A549 (cell line): ENCODE data around the gene FREM1.

ENCODE experiments used
- ATOH8 ChIP-seq: fragments of 250-450 bp; sonication (Bioruptor Pico); IDR thresholded peaks from 2 replicates; pipeline ENCODE4 v1.5.0; 2020; ENCODE audit warnings: low read depth, mild to moderate bottlenecking, moderate library complexity
- CBX2 ChIP-seq: fragments of 200-600 bp; sonication (generic); IDR thresholded peaks from 2 replicates; pipeline ENCODE4 v1.6.1; 2016; ENCODE audit warnings: low read depth, mild to moderate bottlenecking, borderline replicate concordance
- CHD4 ChIP-seq: fragments of 200-600 bp; sonication (generic); IDR thresholded peaks from 2 replicates; pipeline ENCODE4 v1.6.1; 2016; ENCODE audit warnings: antibody characterized with exemption, mild to moderate bottlenecking, borderline replicate concordance
- HOXA7 ChIP-seq: fragments of 250-450 bp; sonication (Bioruptor Pico); IDR thresholded peaks from 2 replicates; pipeline ENCODE4 v1.5.0; 2020; ENCODE audit warnings: mild to moderate bottlenecking, moderate library complexity
- JUNB ChIP-seq: fragments of >200 bp; sonication (Bioruptor Twin); formaldehyde crosslinking; IDR thresholded peaks from 2 replicates; pipeline ENCODE4 v1.6.1; 2016
- NR3C1 ChIP-seq: fragments of >200 bp; sonication (Bioruptor Twin); formaldehyde crosslinking; IDR thresholded peaks from 3 replicates; pipeline ENCODE4 v1.6.1; 2017
- POLR2A ChIP-seq: IDR thresholded peaks from 2 replicates; pipeline ENCODE4 v1.6.1; 2012; ENCODE audit warnings: mild to moderate bottlenecking, low read length
- RCOR1 ChIP-seq: fragments of 150-350 bp; IDR thresholded peaks from 2 replicates; pipeline ENCODE4 v1.6.1; 2014; ENCODE audit warnings: antibody characterized with exemption, low read length, low read depth
- RFX5 ChIP-seq: fragments of 450-650 bp; IDR thresholded peaks from 2 replicates; pipeline ENCODE4 v1.7.1; 2014; ENCODE audit warnings: antibody characterized with exemption, mild to moderate bottlenecking, moderate library complexity
- TF ChIP-seq, protein P1 (sequence below): fragments of >200 bp; sonication (Bioruptor Twin); formaldehyde crosslinking; IDR thresholded peaks from 3 replicates; pipeline ENCODE4 v1.5.1; 2016

- TF ChIP-seq, protein P1, sequence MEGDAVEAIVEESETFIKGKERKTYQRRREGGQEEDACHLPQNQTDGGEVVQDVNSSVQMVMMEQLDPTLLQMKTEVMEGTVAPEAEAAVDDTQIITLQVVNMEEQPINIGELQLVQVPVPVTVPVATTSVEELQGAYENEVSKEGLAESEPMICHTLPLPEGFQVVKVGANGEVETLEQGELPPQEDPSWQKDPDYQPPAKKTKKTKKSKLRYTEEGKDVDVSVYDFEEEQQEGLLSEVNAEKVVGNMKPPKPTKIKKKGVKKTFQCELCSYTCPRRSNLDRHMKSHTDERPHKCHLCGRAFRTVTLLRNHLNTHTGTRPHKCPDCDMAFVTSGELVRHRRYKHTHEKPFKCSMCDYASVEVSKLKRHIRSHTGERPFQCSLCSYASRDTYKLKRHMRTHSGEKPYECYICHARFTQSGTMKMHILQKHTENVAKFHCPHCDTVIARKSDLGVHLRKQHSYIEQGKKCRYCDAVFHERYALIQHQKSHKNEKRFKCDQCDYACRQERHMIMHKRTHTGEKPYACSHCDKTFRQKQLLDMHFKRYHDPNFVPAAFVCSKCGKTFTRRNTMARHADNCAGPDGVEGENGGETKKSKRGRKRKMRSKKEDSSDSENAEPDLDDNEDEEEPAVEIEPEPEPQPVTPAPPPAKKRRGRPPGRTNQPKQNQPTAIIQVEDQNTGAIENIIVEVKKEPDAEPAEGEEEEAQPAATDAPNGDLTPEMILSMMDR = no peak
- TF ChIP-seq NR3C1 (no peak), CBX2 (no peak), HOXA7 (CRISPR knock-in tag) (no peak), POLR2A (no peak), RCOR1 (no peak), CHD4 (no peak), JUNB (no peak), ATOH8 (no peak), RFX5 (no peak)
Measured at GRCh38 chr9:14704281-14704680, 205.9 kb downstream of the FREM1 start.
